Measurements from ENCODE around the gene MYH7B.

The MYH7B gene

GRCh38 chr20:34945315-34946077 lies 10.2 kb upstream of the MYH7B start:
- peaks cover 23 to 33% of the 10 kb centered on the region in 2 donors for H3K36me3 ChIP-seq (ENCODE audit: control insufficient read depth in 2 of 2, insufficient read depth in 2 of 2, low read length in 2 of 2)
- no peak overlapping the region for H3K27ac ChIP-seq (ENCODE audit: low read length)
- H3K4me1 ChIP-seq (ENCODE audit: control insufficient read depth, insufficient read depth, low read length), result no peaks in the 10 kb centered on the region
- no peak overlapping the region for H3K9ac ChIP-seq (ENCODE audit: low read length in 2 of 2)
- H3K9me3 ChIP-seq (ENCODE audit: control insufficient read depth in 2 of 2, low read length in 2 of 2), result no peaks in the 10 kb centered on the region
- no peak overlapping the region for H3K4me3 ChIP-seq (ENCODE audit: low read length in 2 of 2)
- H3K27me3 ChIP-seq (ENCODE audit: control insufficient read depth in 1 of 2, insufficient read depth in 2 of 2, low read length in 2 of 2), result no peaks in the 10 kb centered on the region

- no peak overlapping the region for H3K27ac ChIP-seq (ENCODE audit: low read length)
- peaks cover 20 to 32% of the 10 kb centered on the region in 2 donors for H3K36me3 ChIP-seq (ENCODE audit: control insufficient read depth in 2 of 2, insufficient read depth in 2 of 2, low read length in 2 of 2)
- H3K9me3 ChIP-seq (ENCODE audit: control insufficient read depth in 2 of 2, low read length in 2 of 2), result no peaks in the 10 kb centered on the region
- no peak overlapping the region for H3K4me3 ChIP-seq (ENCODE audit: low read length in 2 of 2)
- H3K27me3 ChIP-seq (ENCODE audit: control insufficient read depth in 1 of 2, insufficient read depth in 2 of 2, low read length in 2 of 2), result no peaks in the 10 kb centered on the region
- H3K9ac ChIP-seq (ENCODE audit: low read length in 2 of 2), result no peak overlapping the region
- H3K4me1 ChIP-seq (ENCODE audit: control insufficient read depth, insufficient read depth, low read length), result no peaks in the 10 kb centered on the region
These were observed 9.0 kb upstream of the MYH7B start for GRCh38 chr20:34946661-34947060.

- no peak overlapping the region for H3K4me3 ChIP-seq (ENCODE audit: low read length in 2 of 2)
- no peaks in the 10 kb centered on the region for H3K4me1 ChIP-seq (ENCODE audit: control insufficient read depth, insufficient read depth, low read length)
- no peak overlapping the region for H3K9ac ChIP-seq (ENCODE audit: low read length in 2 of 2)
- no peaks in the 10 kb centered on the region for H3K27me3 ChIP-seq (ENCODE audit: control insufficient read depth in 1 of 2, insufficient read depth in 2 of 2, low read length in 2 of 2)
- H3K27ac ChIP-seq (ENCODE audit: low read length), result no peak overlapping the region
- no peaks in the 10 kb centered on the region for H3K9me3 ChIP-seq (ENCODE audit: control insufficient read depth in 2 of 2, low read length in 2 of 2)
- peaks cover 16 to 26% of the 10 kb centered on the region in 2 donors for H3K36me3 ChIP-seq (ENCODE audit: control insufficient read depth in 2 of 2, insufficient read depth in 2 of 2, low read length in 2 of 2)
These were observed 8.3 kb upstream of the MYH7B start for GRCh38 chr20:34947336-34947735.

- Histone ChIP-seq H3K9me3 (ENCODE audit: control insufficient read depth in 2 of 2, low read length in 2 of 2) (no peaks in the 10 kb centered on the region), H3K4me1 (ENCODE audit: control insufficient read depth, insufficient read depth, low read length) (no peaks in the 10 kb centered on the region), H3K4me3 (ENCODE audit: low read length in 2 of 2) (no peak overlapping the region), H3K27me3 (ENCODE audit: control insufficient read depth in 1 of 2, insufficient read depth in 2 of 2, low read length in 2 of 2) (no peaks in the 10 kb centered on the region), H3K27ac (ENCODE audit: low read length) (no peak overlapping the region), H3K9ac (ENCODE audit: low read length in 2 of 2) (no peak overlapping the region), H3K36me3 (ENCODE audit: control insufficient read depth in 2 of 2, insufficient read depth in 2 of 2, low read length in 2 of 2) (peaks cover 9 to 19% of the 10 kb centered on the region in 2 donors)
These were observed 7.6 kb upstream of the MYH7B start for GRCh38 chr20:34948030-34948429.

- Histone ChIP-seq H3K9ac (ENCODE audit: low read length in 2 of 2) (no peak overlapping the region), H3K36me3 (ENCODE audit: control insufficient read depth in 2 of 2, insufficient read depth in 2 of 2, low read length in 2 of 2) (peaks cover 9 to 10% of the 10 kb centered on the region in 2 donors), H3K27me3 (ENCODE audit: control insufficient read depth in 1 of 2, insufficient read depth in 2 of 2, low read length in 2 of 2) (no peaks in the 10 kb centered on the region), H3K27ac (ENCODE audit: low read length) (no peak overlapping the region), H3K4me3 (ENCODE audit: low read length in 2 of 2) (no peak overlapping the region), H3K9me3 (ENCODE audit: control insufficient read depth in 2 of 2, low read length in 2 of 2) (no peaks in the 10 kb centered on the region), H3K4me1 (ENCODE audit: control insufficient read depth, insufficient read depth, low read length) (no peaks in the 10 kb centered on the region)
These were observed 6.5 kb upstream of the MYH7B start for GRCh38 chr20:34949120-34949519.

- Histone ChIP-seq H3K9me3 (ENCODE audit: control insufficient read depth in 2 of 2, low read length in 2 of 2) (no peaks in the 10 kb centered on the region), H3K4me3 (ENCODE audit: low read length in 2 of 2) (no peak overlapping the region), H3K9ac (ENCODE audit: low read length in 2 of 2) (no peak overlapping the region), H3K36me3 (ENCODE audit: control insufficient read depth in 2 of 2, insufficient read depth in 2 of 2, low read length in 2 of 2) (peaks cover 2 to 4% of the 10 kb centered on the region in 2 donors), H3K27ac (ENCODE audit: low read length) (no peak overlapping the region), H3K27me3 (ENCODE audit: control insufficient read depth in 1 of 2, insufficient read depth in 2 of 2, low read length in 2 of 2) (no peaks in the 10 kb centered on the region), H3K4me1 (ENCODE audit: control insufficient read depth, insufficient read depth, low read length) (peaks cover 11% of the 10 kb centered on the region)
These were observed 4.4 kb upstream of the MYH7B start for GRCh38 chr20:34951252-34951651.

GRCh38 chr20:34951652-34952051 lies 4.0 kb upstream of the MYH7B start:
- Histone ChIP-seq H3K9ac (ENCODE audit: low read length in 2 of 2) (no peak overlapping the region), H3K4me3 (ENCODE audit: low read length in 2 of 2) (no peak overlapping the region), H3K27ac (ENCODE audit: low read length) (no peak overlapping the region), H3K9me3 (ENCODE audit: control insufficient read depth in 2 of 2, low read length in 2 of 2) (no peaks in the 10 kb centered on the region), H3K4me1 (ENCODE audit: control insufficient read depth, insufficient read depth, low read length) (peaks cover 15% of the 10 kb centered on the region), H3K36me3 (ENCODE audit: control insufficient read depth in 2 of 2, insufficient read depth in 2 of 2, low read length in 2 of 2) (peaks cover 2 to 4% of the 10 kb centered on the region in 2 donors), H3K27me3 (ENCODE audit: control insufficient read depth in 1 of 2, insufficient read depth in 2 of 2, low read length in 2 of 2) (no peaks in the 10 kb centered on the region)

- Histone ChIP-seq H3K27ac (ENCODE audit: low read length) (no peak overlapping the region), H3K4me3 (ENCODE audit: low read length in 2 of 2) (no peak overlapping the region), H3K9me3 (ENCODE audit: control insufficient read depth in 2 of 2, low read length in 2 of 2) (no peaks in the 10 kb centered on the region), H3K36me3 (ENCODE audit: control insufficient read depth in 2 of 2, insufficient read depth in 2 of 2, low read length in 2 of 2) (peaks cover 2 to 4% of the 10 kb centered on the region in 2 donors), H3K27me3 (ENCODE audit: control insufficient read depth in 1 of 2, insufficient read depth in 2 of 2, low read length in 2 of 2) (no peaks in the 10 kb centered on the region), H3K4me1 (ENCODE audit: control insufficient read depth, insufficient read depth, low read length) (peaks cover 15% of the 10 kb centered on the region), H3K9ac (ENCODE audit: low read length in 2 of 2) (no peak overlapping the region)
These were observed 3.0 kb upstream of the MYH7B start for GRCh38 chr20:34952671-34953070.

GRCh38 chr20:34953960-34954359 lies 1.7 kb upstream of the MYH7B start:
- Histone ChIP-seq H3K27ac (ENCODE audit: low read length) (no peak overlapping the region), H3K36me3 (ENCODE audit: control insufficient read depth in 2 of 2, insufficient read depth in 2 of 2, low read length in 2 of 2) (peaks cover 0 to 4% of the 10 kb centered on the region in 2 donors), H3K27me3 (ENCODE audit: control insufficient read depth in 1 of 2, insufficient read depth in 2 of 2, low read length in 2 of 2) (no peaks in the 10 kb centered on the region), H3K4me3 (ENCODE audit: low read length in 2 of 2) (no peak overlapping the region), H3K9me3 (ENCODE audit: control insufficient read depth in 2 of 2, low read length in 2 of 2) (no peaks in the 10 kb centered on the region), H3K9ac (ENCODE audit: low read length in 2 of 2) (no peak overlapping the region), H3K4me1 (ENCODE audit: control insufficient read depth, insufficient read depth, low read length) (peaks cover 15% of the 10 kb centered on the region)

- Histone ChIP-seq H3K9ac (ENCODE audit: low read length in 2 of 2) (peak overlapping the region; percentile 95 to 98), H3K4me3 (ENCODE audit: low read length in 2 of 2) (peak overlapping the region; percentile 94), H3K27ac (ENCODE audit: low read length) (peak overlapping the region; percentile 94), H3K4me1 (ENCODE audit: control insufficient read depth, insufficient read depth, low read length) (peaks cover 15% of the 10 kb centered on the region), H3K27me3 (ENCODE audit: control insufficient read depth in 1 of 2, insufficient read depth in 2 of 2, low read length in 2 of 2) (no peaks in the 10 kb centered on the region), H3K9me3 (ENCODE audit: control insufficient read depth in 2 of 2, low read length in 2 of 2) (no peaks in the 10 kb centered on the region), H3K36me3 (ENCODE audit: control insufficient read depth in 2 of 2, insufficient read depth in 2 of 2, low read length in 2 of 2) (peaks cover 0 to 4% of the 10 kb centered on the region in 2 donors)
These were observed 801 bp upstream of the MYH7B start for GRCh38 chr20:34954904-34955230.

GRCh38 chr20:34956041-34956458 lies 382 bp downstream of the MYH7B start:
- Histone ChIP-seq H3K4me3 (ENCODE audit: low read length in 2 of 2) (peak overlapping the region; percentile 94), H3K9me3 (ENCODE audit: control insufficient read depth in 2 of 2, low read length in 2 of 2) (no peaks in the 10 kb centered on the region)

More at GRCh38 chr20:34956041-34956458, 382 bp downstream of the MYH7B start:
- Histone ChIP-seq H3K27ac (ENCODE audit: low read length) (peak overlapping the region; percentile 94), H3K4me1 (ENCODE audit: control insufficient read depth, insufficient read depth, low read length) (peaks cover 15% of the 10 kb centered on the region), H3K36me3 (ENCODE audit: control insufficient read depth in 2 of 2, insufficient read depth in 2 of 2, low read length in 2 of 2) (no peaks in the 10 kb centered on the region), H3K9ac (ENCODE audit: low read length in 2 of 2) (peak overlapping the region; percentile 95 to 98), H3K27me3 (ENCODE audit: control insufficient read depth in 1 of 2, insufficient read depth in 2 of 2, low read length in 2 of 2) (no peaks in the 10 kb centered on the region)

All from stomach smooth muscle (tissue), 2 donors.